HepG2 (cell line): ENCODE results near the gene GPC6. TPM values are rescaled to one million over a fixed set of nuclear protein-coding genes. Genes with fewer than 3 reads are reported as not detected.

Experiments
- ARHGAP35 ChIP-seq: sonication (generic); formaldehyde crosslinking; IDR thresholded peaks from 2 replicates; pipeline ENCODE4 v1.9.0; 2022; ENCODE audit warnings: mild to moderate bottlenecking, inconsistent platforms, moderate library complexity, missing genetic modification reagents, borderline replicate concordance
- ELF1 ChIP-seq: sonication (generic); formaldehyde crosslinking; IDR thresholded peaks from 2 replicates; pipeline ENCODE4 v1.4.0; 2020; ENCODE audit warnings: missing genetic modification reagents
- ETV5 ChIP-seq: IDR thresholded peaks from 2 replicates; pipeline ENCODE4 v1.6.1; 2018; ENCODE audit warnings: missing biosample characterization, missing genetic modification reagents, inconsistent platforms, borderline replicate concordance
- GTF2F1 ChIP-seq: fragments of 150-350 bp; IDR thresholded peaks from 2 replicates; pipeline ENCODE4 v1.6.1; 2014; ENCODE audit warnings: low read length
- MXD4 ChIP-seq: IDR thresholded peaks from 2 replicates; pipeline ENCODE4 v1.6.1; 2016; ENCODE audit warnings: mild to moderate bottlenecking, missing biosample characterization, missing genetic modification reagents
- SNRNP70 ChIP-seq: fragments of 200-400 bp; formaldehyde crosslinking; IDR thresholded peaks from 2 replicates; pipeline ENCODE4 v1.6.1; 2017; ENCODE audit warnings: mild to moderate bottlenecking, low read depth, low read length, moderate library complexity
- ZFP37 ChIP-seq: sonication (generic); formaldehyde crosslinking; IDR thresholded peaks from 2 replicates; pipeline ENCODE4 v1.4.0; 2020; ENCODE audit warnings: missing genetic modification reagents, borderline replicate concordance
- ZFP41 ChIP-seq: sonication (generic); formaldehyde crosslinking; IDR thresholded peaks from 2 replicates; pipeline ENCODE4 v1.4.0; 2020; ENCODE audit warnings: mild to moderate bottlenecking, missing genetic modification reagents, borderline replicate concordance
- ZIK1 ChIP-seq: sonication (generic); formaldehyde crosslinking; IDR thresholded peaks from 2 replicates; pipeline ENCODE4 v1.5.0; 2020; ENCODE audit warnings: mild to moderate bottlenecking, low read depth, missing genetic modification reagents, borderline replicate concordance
- ZNF510 ChIP-seq: sonication (generic); formaldehyde crosslinking; IDR thresholded peaks from 2 replicates; pipeline ENCODE4 v1.4.0; 2020; ENCODE audit warnings: low read depth, mild to moderate bottlenecking, missing genetic modification reagents
- ZNF615 ChIP-seq: sonication (generic); formaldehyde crosslinking; IDR thresholded peaks from 2 replicates; pipeline ENCODE4 v1.5.0; 2020; ENCODE audit warnings: mild to moderate bottlenecking, missing genetic modification reagents, borderline replicate concordance
- ZNF652 ChIP-seq: IDR thresholded peaks from 2 replicates; pipeline ENCODE4 v1.6.1; 2016; ENCODE audit warnings: low read depth, borderline replicate concordance
- polyA plus RNA-seq, 8 experiments: library from polyadenylated mRNA; depleted of rRNA in 3 of 8; stranded (reverse) in 7 of 8; unstranded in 1 of 8; fragments of >200 nt; fragmentation: Illumina TruSeq in 4 of 8; extraction: Trizol in 4 of 8; gene quantifications; 2 replicates each; pipeline versions ENCODE4 v1.2.1 to v1.2.3, GENCODE V29; 2011 to 2016; ENCODE audit warnings: low read depth in 4 of 8, missing spikeins in 1 of 8, mixed read lengths in 1 of 8; ENCODE audit not compliant: insufficient read depth in 1 of 8
- total RNA-seq, 5 experiments: library from RNA; depleted of rRNA; stranded (reverse); fragments of >200 nt; fragmentation: Illumina TruSeq; extraction: Trizol; gene quantifications; 2 replicates each; pipeline ENCODE4 v1.2.3, GENCODE V29; 2016; ENCODE audit warnings: low read depth in 1 of 5
- TF ChIP-seq, protein P1 (sequence below): sonication (generic); formaldehyde crosslinking; IDR thresholded peaks from 2 replicates; pipeline ENCODE4 v1.5.0; 2020; ENCODE audit warnings: missing genetic modification reagents
- TF ChIP-seq, protein P2 (sequence below): IDR thresholded peaks from 2 replicates; pipeline ENCODE4 v1.6.1; 2012; ENCODE audit warnings: inconsistent platforms

Gene GPC6
- total and polyA plus RNA-seq, 2 of the 13 experiments (the other 11 are each of a cell fraction or from before 2014, with no cell fraction given) = 24.5 to 33.9 TPM

DNA sequence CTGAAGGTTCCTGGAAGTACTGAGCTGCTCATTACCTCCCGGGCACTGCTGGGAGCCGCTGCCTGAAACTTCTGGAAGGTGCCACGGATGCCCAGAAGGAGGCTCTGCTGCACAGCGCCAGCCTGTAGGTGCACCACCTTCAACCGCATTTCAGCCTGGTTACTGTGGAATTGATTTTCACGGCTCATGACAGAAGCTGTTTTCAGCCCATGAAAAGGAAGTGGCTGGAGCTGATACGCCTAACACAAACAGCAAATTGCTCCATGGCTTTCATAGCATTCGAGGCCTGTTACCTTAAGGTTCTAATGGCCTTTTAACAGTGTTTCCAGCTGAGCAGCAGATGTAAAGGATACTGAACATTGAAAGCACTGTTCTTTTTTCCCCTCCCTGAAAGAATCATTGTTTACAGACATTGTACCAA, 22.0 kb downstream of the GPC6 start (continued):
- TF ChIP-seq ZFP37 (peak; percentile 72; the same call in 1 of the 2 replicates), SNRNP70 (no peak), ZNF615 (CRISPR knock-in tag) (no peak), ZFP41 (CRISPR knock-in tag) (no peak), ZNF652 (CRISPR knock-in tag) (no peak), MXD4 (CRISPR knock-in tag) (peak; percentile 52; the same call in 1 of the 2 replicates), ZIK1 (CRISPR knock-in tag) (0 out of 2 replicates have a peak, but pooled peaks have one; percentile 55), ETV5 (peak; percentile 79), ARHGAP35 (CRISPR knock-in tag) (peak; percentile 39; the same call in 1 of the 2 replicates), ZNF510 (CRISPR knock-in tag) (no peak), ELF1 (CRISPR knock-in tag) (peak; percentile 70), GTF2F1 (no peak)
- TF ChIP-seq, protein P1, sequence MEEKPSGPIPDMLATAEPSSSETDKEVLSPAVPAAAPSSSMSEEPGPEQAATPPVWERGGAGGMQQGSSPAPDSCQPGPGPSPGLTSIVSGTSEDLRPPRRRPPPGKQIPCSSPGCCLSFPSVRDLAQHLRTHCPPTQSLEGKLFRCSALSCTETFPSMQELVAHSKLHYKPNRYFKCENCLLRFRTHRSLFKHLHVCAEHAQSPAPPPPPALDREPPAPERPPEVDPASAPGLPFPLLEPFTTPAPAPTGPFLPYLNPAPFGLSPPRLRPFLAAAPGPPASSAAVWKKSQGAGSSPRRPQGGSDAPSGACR = peak; percentile 33; the same call in 1 of the 2 replicates
- TF ChIP-seq, protein P2, sequence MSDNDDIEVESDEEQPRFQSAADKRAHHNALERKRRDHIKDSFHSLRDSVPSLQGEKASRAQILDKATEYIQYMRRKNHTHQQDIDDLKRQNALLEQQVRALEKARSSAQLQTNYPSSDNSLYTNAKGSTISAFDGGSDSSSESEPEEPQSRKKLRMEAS = peak; percentile 77
